ENCODE data around the gene COL19A1. TPM values are rescaled to one million over a fixed set of nuclear protein-coding genes. Genes with fewer than 3 reads are reported as not detected.

COL19A1 gene
- total RNA-seq, 3 donors from 2014 or later: 0.15 to 0.66 TPM; not detected in 1

GRCh38 chr6:70171236-70171635 lies 304.9 kb downstream of the COL19A1 start:
- intact Hi-C loops (cut with DNase I; ENCODE audit: low total_unique reads): no loop called here
- Histone ChIP-seq H3K36me3 (no peaks in the 10 kb centered on the region), H3K9me3 (no peaks in the 10 kb centered on the region), H3K27me3 (peaks cover 0 to 6% of the 10 kb centered on the region in 2 donors), H3K4me1 (no peaks in the 10 kb centered on the region), H3K4me3 (no peak overlapping the region), H3K27ac (no peak overlapping the region)
- TF ChIP-seq POLR2A (IDR thresholded peaks at IDR 0.05) (no peak), POLR2AphosphoS5 (IDR thresholded peaks at IDR 0.05) (no peak)
- TF ChIP-seq, protein P1, sequence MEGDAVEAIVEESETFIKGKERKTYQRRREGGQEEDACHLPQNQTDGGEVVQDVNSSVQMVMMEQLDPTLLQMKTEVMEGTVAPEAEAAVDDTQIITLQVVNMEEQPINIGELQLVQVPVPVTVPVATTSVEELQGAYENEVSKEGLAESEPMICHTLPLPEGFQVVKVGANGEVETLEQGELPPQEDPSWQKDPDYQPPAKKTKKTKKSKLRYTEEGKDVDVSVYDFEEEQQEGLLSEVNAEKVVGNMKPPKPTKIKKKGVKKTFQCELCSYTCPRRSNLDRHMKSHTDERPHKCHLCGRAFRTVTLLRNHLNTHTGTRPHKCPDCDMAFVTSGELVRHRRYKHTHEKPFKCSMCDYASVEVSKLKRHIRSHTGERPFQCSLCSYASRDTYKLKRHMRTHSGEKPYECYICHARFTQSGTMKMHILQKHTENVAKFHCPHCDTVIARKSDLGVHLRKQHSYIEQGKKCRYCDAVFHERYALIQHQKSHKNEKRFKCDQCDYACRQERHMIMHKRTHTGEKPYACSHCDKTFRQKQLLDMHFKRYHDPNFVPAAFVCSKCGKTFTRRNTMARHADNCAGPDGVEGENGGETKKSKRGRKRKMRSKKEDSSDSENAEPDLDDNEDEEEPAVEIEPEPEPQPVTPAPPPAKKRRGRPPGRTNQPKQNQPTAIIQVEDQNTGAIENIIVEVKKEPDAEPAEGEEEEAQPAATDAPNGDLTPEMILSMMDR (IDR thresholded peaks at IDR 0.05): no peak
- no peak for DNase-seq (ENCODE audit: low spot score in 2 of 2)

GRCh38 chr6:70172252-70172651 lies 305.9 kb downstream of the COL19A1 start:
- intact Hi-C loops (cut with DNase I; ENCODE audit: low total_unique reads): no loop called here
- no peaks in the 10 kb centered on the region for H3K36me3 ChIP-seq
- no peak overlapping the region for H3K27ac ChIP-seq
- TF ChIP-seq POLR2A (IDR thresholded peaks at IDR 0.05): no peak
- TF ChIP-seq, protein P1 (IDR thresholded peaks at IDR 0.05): no peak
- TF ChIP-seq POLR2AphosphoS5 (IDR thresholded peaks at IDR 0.05): no peak
- H3K4me1 ChIP-seq: no peaks in the 10 kb centered on the region
- H3K4me3 ChIP-seq: no peak overlapping the region
- no peaks in the 10 kb centered on the region for H3K27me3 ChIP-seq
- DNase-seq (ENCODE audit: low spot score in 2 of 2): no peak
- no peaks in the 10 kb centered on the region for H3K9me3 ChIP-seq

GRCh38 chr6:70175770-70176169 lies 309.4 kb downstream of the COL19A1 start:
- Histone ChIP-seq H3K4me3 (no peak overlapping the region), H3K9me3 (no peaks in the 10 kb centered on the region), H3K36me3 (no peaks in the 10 kb centered on the region), H3K4me1 (no peaks in the 10 kb centered on the region), H3K27ac (no peak overlapping the region), H3K27me3 (no peaks in the 10 kb centered on the region)
- intact Hi-C loops (cut with DNase I; ENCODE audit: low total_unique reads): no loop called here
- DNase-seq (ENCODE audit: low spot score in 2 of 2): no peak
- no peak for TF ChIP-seq POLR2AphosphoS5 (IDR thresholded peaks at IDR 0.05)
- TF ChIP-seq, protein P1 (IDR thresholded peaks at IDR 0.05): no peak
- TF ChIP-seq POLR2A (IDR thresholded peaks at IDR 0.05): no peak

DNA sequence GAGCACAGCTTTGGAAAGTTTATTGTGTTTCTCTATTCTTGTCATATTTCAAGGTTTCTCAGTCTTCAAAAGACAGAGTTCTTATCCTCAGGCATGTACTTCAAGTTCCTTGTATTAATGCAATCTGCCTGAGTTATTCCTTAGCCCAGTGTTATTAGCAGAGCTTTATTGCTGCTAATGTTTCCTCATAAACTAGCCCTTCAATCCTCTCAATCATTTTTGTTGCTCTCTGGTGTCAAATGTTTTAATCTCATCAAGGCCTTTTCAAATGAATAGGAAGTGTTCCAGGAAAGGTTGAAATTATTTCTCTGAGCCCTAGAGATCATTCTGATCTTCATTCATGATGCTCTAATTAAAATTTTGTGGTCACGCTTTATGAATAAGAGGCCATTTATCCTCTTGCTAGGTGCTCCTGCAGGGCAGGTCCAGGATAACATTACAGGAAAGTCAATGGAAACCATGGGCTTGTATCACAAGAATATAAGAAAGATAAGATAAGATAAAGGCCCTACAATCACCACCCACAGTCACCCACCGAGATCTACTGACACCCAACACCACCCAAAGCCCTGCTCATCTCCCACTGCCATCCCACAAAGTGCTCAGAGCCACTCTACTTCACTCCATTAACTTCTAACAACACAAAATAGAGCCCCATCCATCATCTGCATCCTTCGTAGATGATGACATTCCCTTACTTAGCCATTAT lies 310.6 kb downstream of the COL19A1 start:
- Histone ChIP-seq H3K4me1 (no peaks in the 10 kb centered on the region), H3K27me3 (no peaks in the 10 kb centered on the region), H3K9me3 (no peaks in the 10 kb centered on the region), H3K36me3 (no peaks in the 10 kb centered on the region), H3K4me3 (no peak overlapping the region), H3K27ac (no peak overlapping the region)
- DNase-seq (ENCODE audit: low spot score in 2 of 2): no peak
- intact Hi-C loops (cut with DNase I; ENCODE audit: low total_unique reads): no loop called here
- TF ChIP-seq POLR2AphosphoS5 (IDR thresholded peaks at IDR 0.05): no peak
- TF ChIP-seq, protein P1 (IDR thresholded peaks at IDR 0.05): no peak
- no peak for TF ChIP-seq POLR2A (IDR thresholded peaks at IDR 0.05)

GRCh38 chr6:70180183-70180900 lies 314.0 kb downstream of the COL19A1 start:
- H3K27me3 ChIP-seq: no peaks in the 10 kb centered on the region
- no peaks in the 10 kb centered on the region for H3K36me3 ChIP-seq
- DNase-seq (ENCODE audit: low spot score in 2 of 2): no peak
- intact Hi-C loops (cut with DNase I; ENCODE audit: low total_unique reads): no loop called here
- H3K27ac ChIP-seq: no peak overlapping the region
- no peak for TF ChIP-seq POLR2AphosphoS5 (IDR thresholded peaks at IDR 0.05)
- TF ChIP-seq, protein P1 (IDR thresholded peaks at IDR 0.05): no peak
- no peaks in the 10 kb centered on the region for H3K9me3 ChIP-seq
- H3K4me3 ChIP-seq: no peak overlapping the region
- H3K4me1 ChIP-seq: no peaks in the 10 kb centered on the region

Measured in breast epithelium (tissue), 4 donors.